ENCODE measurements around the gene CDK7. TPM values are rescaled to one million over a fixed set of nuclear protein-coding genes. Genes with fewer than 3 reads are reported as not detected.
A peak's percentile ranks its signal among the peaks of the same experiment; 100 is the strongest.

Gene CDK7
- total and polyA plus RNA-seq, 9 of the 15 experiments (the other 6 are each of a cell fraction or from before 2014, with no cell fraction given) = 41.7 to 143 (median 65.3) TPM

GRCh38 chr5:69234457-69235268 is at the start of gene CDK7 (continued):
- TF ChIP-seq TCF3 (CRISPR knock-in tag; IDR thresholded peaks at IDR 0.05) = peak; percentile 5; the same call in 1 of the 2 replicates
- TF ChIP-seq DPF2 (IDR thresholded peaks at IDR 0.05) = peak; percentile 66; the same call in 1 of the 2 replicates
- TF ChIP-seq THAP7 (CRISPR knock-in tag; IDR thresholded peaks at IDR 0.05) = no peak
- peak; percentile 89 for TF ChIP-seq TFAP4 (CRISPR knock-in tag; IDR thresholded peaks at IDR 0.05; ENCODE audit: borderline replicate concordance)
- TF ChIP-seq RNF219 (CRISPR knock-in tag; IDR thresholded peaks at IDR 0.05) = no peak
- TF ChIP-seq MLX (CRISPR knock-in tag; conservative IDR thresholded peaks at IDR 0.05) = no peak
- TF ChIP-seq ZMIZ1 (IDR thresholded peaks at IDR 0.05; ENCODE audit: low read depth in 2 of 2, low read length in 2 of 2) = peak in 1 of 2 experiments; percentile 18; a peak in 1 of 4 replicates
- TF ChIP-seq NCOA1 (IDR thresholded peaks at IDR 0.05; ENCODE audit: low read depth) = peak; percentile 67
- no peak for TF ChIP-seq ZNF75A (CRISPR knock-in tag; IDR thresholded peaks at IDR 0.05)
- TF ChIP-seq DIDO1 (tag; IDR thresholded peaks at IDR 0.05; ENCODE audit: low read depth) = peak; percentile 77; the same call in 1 of the 2 replicates
- no peak for TF ChIP-seq RHOXF2B (CRISPR knock-in tag; conservative IDR thresholded peaks at IDR 0.05)
- TF ChIP-seq ZNF395 (CRISPR knock-in tag; IDR thresholded peaks at IDR 0.05) = 0 out of 2 replicates have a peak, but pooled peaks have one; percentile 34
- no peak for TF ChIP-seq HEY1 (CRISPR knock-in tag; IDR thresholded peaks at IDR 0.05; ENCODE audit: borderline replicate concordance)
- TF ChIP-seq HNRNPH1 (optimal IDR thresholded peaks at IDR 0.05; ENCODE audit: low read depth, low read length) = no peak
- TF ChIP-seq SETDB1 (IDR thresholded peaks at IDR 0.05; ENCODE audit: low read length) = no peak

Data from K562 (cell line).